ENCODE results near the gene CHRND. TPM values are rescaled to one million over a fixed set of nuclear protein-coding genes. Genes with fewer than 3 reads are reported as not detected.

The CHRND gene
- polyA plus RNA-seq, 1 donor from 2014 or later = not detected

DNA sequence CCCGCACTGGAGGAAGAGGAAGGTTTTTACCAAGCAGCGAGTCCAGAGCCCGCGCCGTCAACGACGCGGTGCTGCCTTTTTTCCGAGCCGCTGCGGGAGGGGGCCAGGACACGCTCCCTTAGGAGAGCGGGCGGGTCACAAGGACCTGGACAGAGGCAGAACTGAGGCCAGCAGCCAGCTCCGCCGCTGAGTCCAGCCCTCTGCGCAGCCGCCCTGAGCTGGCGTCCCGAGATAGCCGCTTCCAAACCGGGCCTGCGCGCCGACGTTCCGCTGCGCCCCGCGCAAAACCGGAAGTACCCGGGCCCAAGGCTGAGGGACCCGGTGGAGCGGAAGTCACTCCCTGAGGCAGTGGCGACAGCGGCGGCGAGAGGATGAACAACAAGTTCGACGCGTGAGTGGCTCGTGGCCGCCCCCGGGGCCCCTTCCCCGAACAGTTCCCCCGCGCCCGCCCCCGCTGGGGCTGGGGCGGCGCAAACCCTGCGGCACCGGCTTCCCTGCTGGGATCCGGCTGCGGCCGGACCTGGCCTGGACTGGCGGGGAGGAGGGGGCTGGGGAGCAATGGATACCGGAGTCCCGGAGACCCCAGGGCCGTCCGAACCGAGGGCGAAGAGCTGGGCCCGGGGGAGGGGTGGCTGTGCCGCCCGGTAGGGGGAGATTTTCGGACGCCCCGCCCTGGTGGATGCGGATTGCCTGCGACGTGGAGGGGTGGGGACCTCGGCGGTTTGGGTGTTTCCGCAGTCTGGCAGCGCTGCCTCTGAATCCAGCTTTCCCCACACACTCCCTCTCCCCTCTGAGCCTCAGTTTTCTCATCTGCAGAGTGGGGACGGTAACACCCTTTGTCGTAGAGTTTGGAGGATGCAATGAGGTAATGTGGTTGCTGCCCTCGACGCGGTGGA is 24.6 kb downstream of the CHRND start, which contains the start of the genes EIF4E2 and TIGD1:
Gene EIF4E2, plus strand, starts transcription at position 336 of the 896 bp plus-strand sequence. Its CDS starts 36 bp downstream, at position 372.
Gene TIGD1, minus strand, starts transcription at position 204 of the 896 bp plus-strand sequence. CDS start 675 bp downstream, outside the sequence.
- H4K20me1 ChIP-seq (ENCODE audit: insufficient read depth) = no peaks in the 10 kb centered on the region
- no peaks in the 10 kb centered on the region for H3K9me3 ChIP-seq (ENCODE audit: low read length)
- H3K4me2 ChIP-seq (ENCODE audit: low read length) = peak within 1 kb of the TSS; percentile 90
- H3K9ac ChIP-seq (ENCODE audit: low read length) = peak within 1 kb of the TSS; percentile 97
- H3K27me3 ChIP-seq (ENCODE audit: insufficient read depth, low read depth, low read length) = no peaks in the 10 kb centered on the region
- peak within 1 kb of the TSS; percentile 97 for H3K27ac ChIP-seq (ENCODE audit: low read length)
- H3F3A ChIP-seq (ENCODE audit: insufficient read depth, low read length, poor library complexity, severe bottlenecking) = no peaks in the 10 kb centered on the region
- peaks cover 13% of the 10 kb centered on the region for H3K36me3 ChIP-seq (ENCODE audit: insufficient read depth, low read length)
- peak; percentile 30 for TF ChIP-seq SMC3 (conservative IDR thresholded peaks at IDR 0.05; ENCODE audit: poor library complexity)
- TF ChIP-seq, protein P1, sequence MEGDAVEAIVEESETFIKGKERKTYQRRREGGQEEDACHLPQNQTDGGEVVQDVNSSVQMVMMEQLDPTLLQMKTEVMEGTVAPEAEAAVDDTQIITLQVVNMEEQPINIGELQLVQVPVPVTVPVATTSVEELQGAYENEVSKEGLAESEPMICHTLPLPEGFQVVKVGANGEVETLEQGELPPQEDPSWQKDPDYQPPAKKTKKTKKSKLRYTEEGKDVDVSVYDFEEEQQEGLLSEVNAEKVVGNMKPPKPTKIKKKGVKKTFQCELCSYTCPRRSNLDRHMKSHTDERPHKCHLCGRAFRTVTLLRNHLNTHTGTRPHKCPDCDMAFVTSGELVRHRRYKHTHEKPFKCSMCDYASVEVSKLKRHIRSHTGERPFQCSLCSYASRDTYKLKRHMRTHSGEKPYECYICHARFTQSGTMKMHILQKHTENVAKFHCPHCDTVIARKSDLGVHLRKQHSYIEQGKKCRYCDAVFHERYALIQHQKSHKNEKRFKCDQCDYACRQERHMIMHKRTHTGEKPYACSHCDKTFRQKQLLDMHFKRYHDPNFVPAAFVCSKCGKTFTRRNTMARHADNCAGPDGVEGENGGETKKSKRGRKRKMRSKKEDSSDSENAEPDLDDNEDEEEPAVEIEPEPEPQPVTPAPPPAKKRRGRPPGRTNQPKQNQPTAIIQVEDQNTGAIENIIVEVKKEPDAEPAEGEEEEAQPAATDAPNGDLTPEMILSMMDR (IDR thresholded peaks at IDR 0.05; ENCODE audit: poor library complexity, severe bottlenecking) = peak; percentile 69
- peak; percentile 39 for TF ChIP-seq RAD21 (conservative IDR thresholded peaks at IDR 0.05)
- peak; percentile 53 for TF ChIP-seq EP300 (conservative IDR thresholded peaks at IDR 0.05; ENCODE audit: poor library complexity, severe bottlenecking)
- peak; percentile 85 for TF ChIP-seq MXI1 (conservative IDR thresholded peaks at IDR 0.05; ENCODE audit: poor library complexity, severe bottlenecking)
- peak; percentile 84 for TF ChIP-seq TAF1 (IDR thresholded peaks at IDR 0.05; ENCODE audit: low read depth)
- TF ChIP-seq, protein P2, sequence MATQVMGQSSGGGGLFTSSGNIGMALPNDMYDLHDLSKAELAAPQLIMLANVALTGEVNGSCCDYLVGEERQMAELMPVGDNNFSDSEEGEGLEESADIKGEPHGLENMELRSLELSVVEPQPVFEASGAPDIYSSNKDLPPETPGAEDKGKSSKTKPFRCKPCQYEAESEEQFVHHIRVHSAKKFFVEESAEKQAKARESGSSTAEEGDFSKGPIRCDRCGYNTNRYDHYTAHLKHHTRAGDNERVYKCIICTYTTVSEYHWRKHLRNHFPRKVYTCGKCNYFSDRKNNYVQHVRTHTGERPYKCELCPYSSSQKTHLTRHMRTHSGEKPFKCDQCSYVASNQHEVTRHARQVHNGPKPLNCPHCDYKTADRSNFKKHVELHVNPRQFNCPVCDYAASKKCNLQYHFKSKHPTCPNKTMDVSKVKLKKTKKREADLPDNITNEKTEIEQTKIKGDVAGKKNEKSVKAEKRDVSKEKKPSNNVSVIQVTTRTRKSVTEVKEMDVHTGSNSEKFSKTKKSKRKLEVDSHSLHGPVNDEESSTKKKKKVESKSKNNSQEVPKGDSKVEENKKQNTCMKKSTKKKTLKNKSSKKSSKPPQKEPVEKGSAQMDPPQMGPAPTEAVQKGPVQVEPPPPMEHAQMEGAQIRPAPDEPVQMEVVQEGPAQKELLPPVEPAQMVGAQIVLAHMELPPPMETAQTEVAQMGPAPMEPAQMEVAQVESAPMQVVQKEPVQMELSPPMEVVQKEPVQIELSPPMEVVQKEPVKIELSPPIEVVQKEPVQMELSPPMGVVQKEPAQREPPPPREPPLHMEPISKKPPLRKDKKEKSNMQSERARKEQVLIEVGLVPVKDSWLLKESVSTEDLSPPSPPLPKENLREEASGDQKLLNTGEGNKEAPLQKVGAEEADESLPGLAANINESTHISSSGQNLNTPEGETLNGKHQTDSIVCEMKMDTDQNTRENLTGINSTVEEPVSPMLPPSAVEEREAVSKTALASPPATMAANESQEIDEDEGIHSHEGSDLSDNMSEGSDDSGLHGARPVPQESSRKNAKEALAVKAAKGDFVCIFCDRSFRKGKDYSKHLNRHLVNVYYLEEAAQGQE (IDR thresholded peaks at IDR 0.05; ENCODE audit: borderline replicate concordance) = peak; percentile 91
- peak; percentile 95 for TF ChIP-seq POLR2AphosphoS5 (IDR thresholded peaks at IDR 0.05)
- no peak for TF ChIP-seq EZH2 (IDR thresholded peaks at IDR 0.05; ENCODE audit: borderline replicate concordance, insufficient read depth, low read length, poor library complexity, severe bottlenecking)
- H3K9me2 ChIP-seq (ENCODE audit: insufficient read depth, low read length) = no peaks in the 10 kb centered on the region
- H3K79me2 ChIP-seq (replicated peaks; ENCODE audit: insufficient read depth, low read length) = peaks cover 50% of the 10 kb centered on the region
- peak within 1 kb of the TSS; percentile 94 for H3K4me3 ChIP-seq (ENCODE audit: low read length)
- peak within 1 kb of the TSS; percentile 99 for H2AFZ ChIP-seq (ENCODE audit: low read depth, low read length)

DNA sequence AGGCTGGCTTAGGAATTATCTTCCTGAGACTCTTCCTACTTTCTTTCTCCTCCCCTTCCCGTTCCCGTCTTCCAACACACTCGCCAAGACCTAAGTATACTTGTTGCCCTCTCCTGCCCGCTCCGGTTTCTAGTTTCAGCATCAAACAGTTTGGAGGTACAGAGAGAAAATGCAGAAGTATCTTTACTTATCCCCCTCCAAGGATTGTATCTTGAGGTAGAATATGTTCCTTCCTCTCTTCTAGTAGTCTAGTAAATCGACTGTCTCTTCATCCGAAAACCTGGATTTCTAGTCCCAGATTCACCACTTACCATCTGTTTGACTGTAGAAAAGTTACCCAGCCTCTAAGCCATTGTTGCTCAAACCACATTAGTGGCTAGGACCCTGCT is 25.3 kb downstream of the CHRND start:
- H3K27ac ChIP-seq (ENCODE audit: low read length) = peak overlapping the region; percentile 97
- H3K4me2 ChIP-seq (ENCODE audit: low read length) = peak overlapping the region; percentile 90
- peak overlapping the region; percentile 94 for H3K4me3 ChIP-seq (ENCODE audit: low read length)
- H3K27me3 ChIP-seq (ENCODE audit: insufficient read depth, low read depth, low read length) = no peaks in the 10 kb centered on the region
- peak overlapping the region; percentile 99 for H2AFZ ChIP-seq (ENCODE audit: low read depth, low read length)
- H3F3A ChIP-seq (ENCODE audit: insufficient read depth, low read length, poor library complexity, severe bottlenecking) = no peaks in the 10 kb centered on the region
- peaks cover 46% of the 10 kb centered on the region for H3K79me2 ChIP-seq (replicated peaks; ENCODE audit: insufficient read depth, low read length)
- H3K9me3 ChIP-seq (ENCODE audit: low read length) = no peaks in the 10 kb centered on the region
- TF ChIP-seq EP300 (conservative IDR thresholded peaks at IDR 0.05; ENCODE audit: poor library complexity, severe bottlenecking) (no peak), RAD21 (conservative IDR thresholded peaks at IDR 0.05) (no peak), TAF1 (IDR thresholded peaks at IDR 0.05; ENCODE audit: low read depth) (no peak), MXI1 (conservative IDR thresholded peaks at IDR 0.05; ENCODE audit: poor library complexity, severe bottlenecking) (no peak)
- peak overlapping the region; percentile 97 for H3K9ac ChIP-seq (ENCODE audit: low read length)
- peaks cover 10% of the 10 kb centered on the region for H3K36me3 ChIP-seq (ENCODE audit: insufficient read depth, low read length)
- no peaks in the 10 kb centered on the region for H4K20me1 ChIP-seq (ENCODE audit: insufficient read depth)
- no peaks in the 10 kb centered on the region for H3K9me2 ChIP-seq (ENCODE audit: insufficient read depth, low read length)

All from neural cell (in vitro differentiated cells).